Activated CD4-positive, alpha-beta T cell treated with anti-CD3 and anti-CD28 coated beads, Interleukin-2, amount 10 ng/mL, durations not matched to agents 24 days and 14 days (primary cell): ENCODE data around the gene C9orf72. TPM values are rescaled to one million over a fixed set of nuclear protein-coding genes. Genes with fewer than 3 reads are reported as not detected.

ENCODE experiments used
- DNase-seq: peaks from one replicate; pipeline ENCODE4 v3.0.0; 2022
- H3K27ac Mint-ChIP-seq: one replicate; pipeline ENCODE4 v1.8.0; 2022; ENCODE audit warnings: mild to moderate bottlenecking, mixed read lengths
- H3K27me3 Mint-ChIP-seq: one replicate; pipeline ENCODE4 v1.8.0; 2022; ENCODE audit warnings: mixed read lengths
- H3K36me3 Mint-ChIP-seq: one replicate; pipeline ENCODE4 v1.8.0; 2022; ENCODE audit warnings: low read depth, mild to moderate bottlenecking, mixed read lengths
- H3K4me1 Mint-ChIP-seq: one replicate; pipeline ENCODE4 v1.8.0; 2021; ENCODE audit warnings: mixed read lengths
- H3K4me3 Mint-ChIP-seq: one replicate; pipeline ENCODE4 v1.8.0; 2022; ENCODE audit warnings: mild to moderate bottlenecking, moderate library complexity, mixed read lengths
- H3K9me3 Mint-ChIP-seq: one replicate; pipeline ENCODE4 v1.8.0; 2021; ENCODE audit warnings: mixed read lengths
- intact Hi-C: fragments of 100-400 bp; cut with micrococcal nuclease; formaldehyde crosslinking; loops from one replicate; pipeline ENCODE4 v1.15.1; 2023
- total RNA-seq: library from RNA; stranded (reverse); gene quantifications from 2 replicates; pipeline ENCODE4 v1.2.3, GENCODE V29; 2022

Gene C9orf72
- total RNA-seq, 1 donor from 2014 or later: 6.5 TPM

DNA sequence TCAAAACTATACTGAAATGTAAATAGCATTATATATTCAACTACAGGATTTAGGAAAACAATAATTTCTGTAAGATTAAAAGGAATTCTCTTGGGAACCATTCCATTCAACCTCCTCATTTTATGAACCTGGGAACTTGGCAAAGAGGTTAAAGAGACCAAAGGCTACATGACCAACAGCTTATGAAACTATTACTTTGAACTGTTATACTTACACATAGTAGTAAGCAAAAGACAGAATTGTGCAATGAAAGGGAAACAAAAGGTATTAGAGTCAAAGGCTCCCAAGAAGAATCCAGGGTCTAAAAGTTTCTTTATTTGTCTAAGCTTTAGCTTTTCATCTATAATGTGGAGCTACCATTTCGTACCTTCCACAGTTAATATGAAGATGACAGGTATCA lies 7.2 kb downstream of the C9orf72 start:
- DNase-seq: no peak
- Mint-ChIP-seq H3K27me3 (no peaks in the 10 kb centered on the region), H3K27ac (no peak overlapping the region), H3K9me3 (peaks cover 3% of the 10 kb centered on the region), H3K4me3 (no peak overlapping the region), H3K4me1 (peaks cover 22% of the 10 kb centered on the region), H3K36me3 (peaks cover 27% of the 10 kb centered on the region)
- intact Hi-C loops: no loop called here

DNA sequence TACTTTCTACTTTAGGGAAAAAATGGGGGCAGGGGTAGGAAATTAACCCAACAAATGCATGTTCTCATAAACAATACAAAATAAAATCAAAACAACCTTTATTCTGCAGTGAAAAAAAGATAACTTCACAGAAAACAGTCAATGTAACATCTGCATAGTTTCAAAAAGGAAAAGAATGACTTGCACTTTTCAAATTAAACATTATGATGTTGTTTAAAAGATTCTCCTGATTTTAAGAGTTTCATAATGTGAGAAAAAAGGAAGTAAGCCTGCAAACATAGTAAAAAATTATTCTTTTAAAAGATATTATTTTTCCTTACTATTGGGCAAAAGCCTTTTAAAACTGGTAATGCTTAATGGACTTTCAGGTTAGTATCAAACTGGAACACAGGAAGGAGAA lies 7.6 kb downstream of the C9orf72 start:
- DNase-seq: no peak
- Mint-ChIP-seq H3K9me3 (peaks cover 3% of the 10 kb centered on the region), H3K4me3 (no peak overlapping the region), H3K27me3 (no peaks in the 10 kb centered on the region), H3K4me1 (peaks cover 22% of the 10 kb centered on the region), H3K36me3 (peaks cover 26% of the 10 kb centered on the region), H3K27ac (peak overlapping the region; percentile 20)
- intact Hi-C loops: no loop called here

DNA sequence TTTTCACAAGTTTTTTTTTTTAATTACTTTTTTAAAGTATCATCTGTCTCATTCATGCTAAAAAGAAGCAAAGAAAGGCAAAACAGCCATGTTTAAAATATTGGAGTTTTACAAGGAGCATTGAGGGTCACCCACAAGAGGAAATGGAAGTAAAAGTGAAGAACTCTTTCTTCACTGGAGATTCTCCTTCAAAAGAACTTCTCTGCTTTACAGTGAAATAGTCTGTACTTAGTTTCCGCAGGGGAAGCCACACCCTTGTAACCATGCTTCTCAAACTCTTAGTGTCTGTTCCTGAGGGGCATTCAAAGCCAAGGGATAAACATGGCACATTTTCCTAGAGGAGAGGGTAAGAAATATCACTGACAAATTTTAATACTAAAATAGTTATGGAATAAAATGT lies 8.6 kb downstream of the C9orf72 start:
- intact Hi-C loops: no loop called here
- Mint-ChIP-seq H3K4me1 (peaks cover 22% of the 10 kb centered on the region), H3K9me3 (peaks cover 3% of the 10 kb centered on the region), H3K27ac (peak overlapping the region; percentile 60), H3K36me3 (peaks cover 25% of the 10 kb centered on the region), H3K4me3 (peak overlapping the region; percentile 49), H3K27me3 (no peaks in the 10 kb centered on the region)
- no peak for DNase-seq

DNA sequence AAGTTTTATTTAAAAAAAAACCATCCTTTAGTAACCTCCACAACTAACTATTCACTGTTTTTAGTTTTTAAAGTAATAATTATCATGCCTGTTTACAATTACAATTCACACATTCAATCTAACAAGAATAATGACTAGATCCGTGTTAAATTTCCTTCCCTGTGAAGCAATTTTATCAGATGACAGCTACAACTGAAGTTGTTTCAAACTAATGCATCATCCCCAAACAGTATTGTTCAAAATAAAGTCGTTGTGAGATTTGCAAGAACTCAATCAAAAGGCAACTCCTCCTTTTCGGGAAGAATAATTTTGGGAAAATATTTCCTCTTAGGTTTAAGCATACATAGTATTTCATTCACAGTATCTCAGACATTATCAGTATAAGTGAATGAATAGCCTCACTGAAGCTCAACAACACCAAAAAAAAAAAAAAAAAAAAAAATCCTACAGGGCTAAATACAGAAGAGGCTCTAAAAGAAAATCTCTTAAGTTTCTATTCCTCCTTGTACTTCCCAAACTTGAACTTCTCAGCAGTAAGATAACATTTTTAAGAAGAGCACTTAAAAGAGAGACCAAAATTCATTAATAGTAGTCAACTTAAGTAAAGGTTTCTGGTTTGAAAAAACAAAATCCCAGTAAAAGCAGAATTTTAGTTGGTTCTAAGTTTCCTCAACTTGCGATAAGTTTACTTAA lies 9.4 kb downstream of the C9orf72 start:
- Mint-ChIP-seq H3K4me3 (no peak overlapping the region), H3K27ac (no peak overlapping the region), H3K36me3 (peaks cover 28% of the 10 kb centered on the region), H3K4me1 (peaks cover 22% of the 10 kb centered on the region), H3K9me3 (peaks cover 3% of the 10 kb centered on the region), H3K27me3 (no peaks in the 10 kb centered on the region)
- DNase-seq: no peak
- intact Hi-C loops: no loop called here

DNA sequence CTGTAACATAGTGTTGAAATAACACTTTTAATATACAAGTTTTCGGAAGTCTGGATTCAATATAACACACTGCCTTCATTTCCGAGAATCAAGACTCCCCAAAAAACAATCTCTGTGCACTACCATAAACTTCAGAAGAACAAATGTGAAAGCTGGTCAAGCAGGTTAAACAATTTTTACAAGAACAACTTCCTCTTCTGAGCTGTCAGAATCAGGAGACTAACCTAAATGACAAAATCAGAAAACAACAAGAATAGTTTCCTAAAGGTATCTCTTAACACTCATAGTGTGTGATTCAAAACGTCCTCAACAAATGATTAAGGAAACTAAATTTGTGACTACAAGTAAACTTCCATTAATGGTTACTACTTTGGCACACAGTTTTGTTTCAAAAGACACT lies 11.6 kb downstream of the C9orf72 start:
- intact Hi-C loops: no loop called here
- Mint-ChIP-seq H3K4me3 (no peak overlapping the region), H3K36me3 (peaks cover 22% of the 10 kb centered on the region), H3K9me3 (no peaks in the 10 kb centered on the region), H3K27ac (peak overlapping the region; percentile 14), H3K4me1 (peaks cover 18% of the 10 kb centered on the region), H3K27me3 (no peaks in the 10 kb centered on the region)
- no peak for DNase-seq

DNA sequence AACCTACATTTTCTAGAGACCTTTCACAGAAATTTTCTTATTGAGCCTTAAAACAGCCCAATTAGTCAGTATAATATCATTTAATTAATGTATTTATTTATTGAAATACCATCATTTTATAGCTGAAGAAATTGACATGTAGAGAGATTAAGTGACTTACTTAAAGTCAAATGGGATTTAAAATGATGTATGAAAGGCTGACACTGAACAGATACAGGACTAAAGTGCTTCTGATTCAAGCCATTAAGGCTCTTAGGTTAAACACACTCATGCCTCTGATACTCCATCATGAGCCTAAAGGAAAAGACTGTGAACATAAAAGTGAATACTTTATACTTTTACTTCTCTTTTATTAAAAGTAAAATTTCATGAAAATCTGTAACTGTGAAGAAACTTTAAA lies 12.8 kb downstream of the C9orf72 start:
- H3K36me3 Mint-ChIP-seq: peaks cover 16% of the 10 kb centered on the region
- no peak overlapping the region for H3K27ac Mint-ChIP-seq
- peaks cover 13% of the 10 kb centered on the region for H3K4me1 Mint-ChIP-seq
- no peaks in the 10 kb centered on the region for H3K27me3 Mint-ChIP-seq
- H3K4me3 Mint-ChIP-seq: no peak overlapping the region
- intact Hi-C loops: no loop called here
- H3K9me3 Mint-ChIP-seq: no peaks in the 10 kb centered on the region
- DNase-seq: no peak

DNA sequence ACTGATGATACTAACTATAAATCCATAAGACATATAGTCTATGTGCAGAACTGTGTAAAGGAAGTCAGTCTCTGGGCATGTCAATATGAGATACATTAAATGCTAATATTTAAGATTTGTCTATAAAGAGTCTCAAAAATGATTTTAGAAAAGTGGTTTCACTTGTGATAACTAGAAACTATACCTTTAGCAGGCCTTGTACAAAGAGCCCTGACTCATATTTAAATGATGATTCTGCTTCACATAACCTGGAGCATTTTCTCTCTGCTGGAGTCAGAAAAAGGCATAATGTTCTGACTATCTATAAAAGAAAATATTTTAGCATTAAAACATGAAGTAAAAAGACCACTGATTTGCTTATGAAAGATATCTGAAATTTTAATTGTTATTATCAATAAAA lies 15.0 kb downstream of the C9orf72 start:
- no peak for DNase-seq
- no peaks in the 10 kb centered on the region for H3K27me3 Mint-ChIP-seq
- peaks cover 2% of the 10 kb centered on the region for H3K4me1 Mint-ChIP-seq
- H3K27ac Mint-ChIP-seq: no peak overlapping the region
- H3K9me3 Mint-ChIP-seq: no peaks in the 10 kb centered on the region
- intact Hi-C loops: no loop called here
- peaks cover 19% of the 10 kb centered on the region for H3K36me3 Mint-ChIP-seq
- no peak overlapping the region for H3K4me3 Mint-ChIP-seq

DNA sequence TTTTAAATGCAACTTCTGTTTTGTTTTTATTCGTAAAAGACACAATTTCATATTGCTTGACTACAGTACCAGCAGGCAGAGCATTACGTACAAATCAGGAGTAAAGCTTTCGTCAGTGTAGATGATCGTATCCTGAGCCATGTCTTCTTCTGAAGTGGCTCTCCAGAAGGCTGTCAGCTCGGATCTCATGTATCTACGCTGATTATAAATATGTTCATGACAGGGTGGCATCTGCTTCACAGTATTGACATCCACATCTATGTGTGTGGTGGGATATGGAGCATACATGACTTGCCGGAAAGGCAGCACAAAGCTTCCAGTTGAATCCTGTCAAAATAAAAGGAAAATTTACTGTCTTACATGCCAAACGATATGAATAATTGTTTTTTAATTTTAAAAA lies 16.8 kb downstream of the C9orf72 start:
- intact Hi-C loops: no loop called here
- no peaks in the 10 kb centered on the region for H3K4me1 Mint-ChIP-seq
- no peak overlapping the region for H3K4me3 Mint-ChIP-seq
- DNase-seq: no peak
- no peaks in the 10 kb centered on the region for H3K27me3 Mint-ChIP-seq
- H3K36me3 Mint-ChIP-seq: peaks cover 27% of the 10 kb centered on the region
- no peaks in the 10 kb centered on the region for H3K9me3 Mint-ChIP-seq
- H3K27ac Mint-ChIP-seq: no peak overlapping the region

DNA sequence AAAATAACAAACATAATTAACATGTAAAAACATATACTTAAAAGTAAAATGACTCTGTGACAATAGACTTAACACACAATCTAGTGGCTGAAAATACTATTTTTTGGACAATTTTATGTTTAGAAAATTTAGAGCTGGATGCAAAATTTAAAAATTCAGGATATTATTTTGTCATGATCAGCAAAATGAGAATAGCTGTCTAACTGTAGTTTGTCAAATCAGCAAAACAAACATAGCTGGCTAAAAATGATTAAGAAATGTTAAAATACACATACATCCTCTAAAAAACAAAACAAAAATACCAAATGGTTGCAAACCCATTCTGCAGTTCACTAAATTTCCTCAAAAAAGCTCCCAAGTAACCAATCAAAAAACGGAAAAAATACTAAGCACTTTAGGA lies 18.6 kb downstream of the C9orf72 start:
- DNase-seq: no peak
- Mint-ChIP-seq H3K27ac (no peak overlapping the region), H3K27me3 (no peaks in the 10 kb centered on the region), H3K36me3 (peaks cover 27% of the 10 kb centered on the region), H3K4me1 (no peaks in the 10 kb centered on the region), H3K9me3 (no peaks in the 10 kb centered on the region), H3K4me3 (no peak overlapping the region)
- intact Hi-C loops: no loop called here

DNA sequence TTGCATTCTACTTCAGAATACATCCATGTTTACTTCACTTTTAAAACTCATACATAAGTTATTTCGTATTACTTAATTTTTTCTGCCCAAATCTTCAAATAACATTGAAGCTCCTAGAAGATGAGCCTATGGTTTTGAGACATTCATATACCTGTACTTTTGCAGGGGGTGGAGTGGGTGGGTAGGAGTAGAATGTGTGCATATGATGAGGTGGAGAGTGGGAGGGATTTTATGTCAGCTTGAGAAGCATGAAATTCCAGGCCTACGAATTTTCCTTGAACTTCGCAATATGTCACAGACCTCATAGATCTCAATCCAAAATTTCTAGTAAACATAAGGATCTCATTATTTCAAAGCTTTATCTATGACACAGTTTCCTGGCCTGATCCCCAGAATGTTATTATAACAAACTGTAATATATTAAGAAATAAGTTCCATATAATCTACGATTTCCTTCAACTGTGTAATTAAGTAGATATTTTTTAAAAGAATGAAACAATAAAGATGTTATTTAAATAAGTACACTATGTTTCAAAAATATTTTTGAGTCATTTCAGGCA lies 24.0 kb downstream of the C9orf72 start:
- Mint-ChIP-seq H3K4me3 (no peak overlapping the region), H3K4me1 (no peaks in the 10 kb centered on the region), H3K36me3 (peaks cover 24% of the 10 kb centered on the region), H3K27ac (no peak overlapping the region), H3K27me3 (no peaks in the 10 kb centered on the region), H3K9me3 (no peaks in the 10 kb centered on the region)
- intact Hi-C loops: no loop called here
- no peak for DNase-seq

DNA sequence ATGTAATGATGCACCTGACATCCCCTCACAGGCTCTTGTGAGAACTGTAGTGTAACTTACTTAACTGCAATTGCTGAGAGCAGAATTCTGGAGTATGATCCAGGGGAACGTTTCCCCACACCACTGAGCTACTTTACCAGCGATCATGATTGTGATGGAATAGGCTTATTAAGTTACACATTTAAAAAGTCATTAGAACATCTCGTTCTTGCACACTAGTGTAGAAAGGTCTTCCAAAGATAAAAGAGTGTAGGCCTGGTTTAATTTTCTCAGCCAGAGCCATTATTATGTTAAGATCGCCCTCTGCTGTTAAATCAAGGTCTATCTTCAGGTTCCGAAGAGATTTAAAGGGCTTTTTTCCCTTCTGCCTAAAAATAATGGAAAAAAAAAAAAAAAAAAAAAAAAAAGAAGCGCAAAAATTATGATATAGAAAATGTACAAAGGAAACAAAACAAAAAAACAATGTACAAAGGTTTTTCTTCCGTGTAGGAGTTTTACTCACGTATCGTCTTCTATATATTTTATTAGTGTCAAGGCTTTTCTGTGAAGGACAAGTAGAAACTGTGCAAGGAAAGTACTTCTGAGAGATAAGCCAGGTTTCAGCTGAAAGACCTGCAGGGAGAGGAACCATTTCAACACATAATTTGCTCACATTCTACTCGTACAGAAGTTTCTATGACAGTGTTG lies 25.1 kb downstream of the C9orf72 start:
- Mint-ChIP-seq H3K4me1 (no peaks in the 10 kb centered on the region), H3K27ac (no peak overlapping the region), H3K9me3 (no peaks in the 10 kb centered on the region), H3K4me3 (no peak overlapping the region), H3K36me3 (peaks cover 17% of the 10 kb centered on the region), H3K27me3 (no peaks in the 10 kb centered on the region)
- intact Hi-C loops: loop anchor here (1.0 kb wide), 1 partner anchor 215 kb away; no protein-coding TSS in a partner anchor
- peak; percentile 59 for DNase-seq

DNA sequence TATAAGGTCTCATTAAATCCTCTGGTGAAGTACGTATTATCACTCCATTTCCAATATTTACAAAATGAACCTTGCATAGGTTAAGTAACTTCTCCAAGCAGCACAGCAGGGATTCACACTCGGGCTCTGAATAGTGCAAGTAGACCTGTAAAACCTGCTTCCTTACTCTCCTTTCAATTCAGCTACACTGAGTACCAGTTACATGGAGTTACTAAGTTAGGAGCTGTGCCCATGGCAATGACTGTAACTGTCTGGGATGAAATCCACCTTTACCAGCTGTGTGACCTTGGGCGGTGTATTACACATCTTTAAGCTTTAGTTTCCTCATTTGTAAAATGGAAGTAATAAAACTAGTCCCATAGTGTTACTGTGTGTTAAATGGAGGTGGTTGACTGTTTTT lies 27.8 kb downstream of the C9orf72 start:
- Mint-ChIP-seq H3K27ac (no peak overlapping the region), H3K4me3 (no peak overlapping the region), H3K9me3 (no peaks in the 10 kb centered on the region), H3K27me3 (no peaks in the 10 kb centered on the region), H3K4me1 (no peaks in the 10 kb centered on the region), H3K36me3 (peaks cover 6% of the 10 kb centered on the region)
- intact Hi-C loops: no loop called here
- DNase-seq: no peak

DNA sequence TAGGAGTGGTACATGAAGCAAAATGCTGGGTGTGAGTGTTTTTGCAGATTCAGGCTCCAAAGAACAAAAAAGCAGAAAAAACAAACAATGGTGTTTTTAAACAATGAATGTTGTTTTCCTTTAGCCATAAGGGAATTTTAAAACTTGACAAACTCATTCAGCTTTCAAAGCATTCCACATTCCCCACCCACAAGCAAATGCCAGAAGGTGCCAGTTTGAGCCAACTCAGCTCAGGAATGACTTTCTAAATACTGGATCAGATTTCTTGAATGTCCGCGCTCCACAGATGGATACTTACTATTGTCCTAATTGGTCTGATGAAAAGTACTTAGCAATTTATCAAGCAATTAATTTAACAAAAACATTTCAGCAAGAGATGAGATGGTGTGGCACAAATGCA lies 30.8 kb downstream of the C9orf72 start:
- Mint-ChIP-seq H3K4me1 (no peaks in the 10 kb centered on the region), H3K27ac (no peak overlapping the region), H3K4me3 (no peak overlapping the region), H3K9me3 (no peaks in the 10 kb centered on the region), H3K27me3 (no peaks in the 10 kb centered on the region), H3K36me3 (peaks cover 6% of the 10 kb centered on the region)
- intact Hi-C loops: no loop called here
- no peak for DNase-seq

DNA sequence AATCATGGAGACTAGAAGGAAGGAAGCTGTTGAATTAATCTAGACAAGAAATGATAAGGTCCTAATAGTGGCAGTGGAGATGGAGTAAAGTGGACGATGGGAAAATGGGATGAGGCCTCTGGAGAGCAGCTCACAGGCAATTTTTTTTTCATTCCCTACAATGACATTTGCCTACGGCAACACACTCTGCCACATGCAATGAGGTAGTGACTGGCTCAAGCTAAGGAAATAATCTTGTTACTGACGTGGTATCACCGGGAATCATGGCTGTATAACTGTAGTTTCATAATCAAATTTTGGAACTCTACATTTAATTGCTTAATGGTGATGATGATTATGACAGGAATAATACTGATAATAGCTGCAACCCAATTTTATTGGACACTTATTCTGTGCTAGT lies 31.5 kb downstream of the C9orf72 start:
- H3K9me3 Mint-ChIP-seq: no peaks in the 10 kb centered on the region
- no peak for DNase-seq
- H3K4me3 Mint-ChIP-seq: no peak overlapping the region
- intact Hi-C loops: no loop called here
- no peaks in the 10 kb centered on the region for H3K27me3 Mint-ChIP-seq
- no peaks in the 10 kb centered on the region for H3K4me1 Mint-ChIP-seq
- H3K27ac Mint-ChIP-seq: no peak overlapping the region
- peaks cover 6% of the 10 kb centered on the region for H3K36me3 Mint-ChIP-seq
